Astrocyte of the spinal cord (primary cell): ENCODE data around the gene ADAMTS2.

Experiments used
- DNase-seq: peaks from one replicate; pipeline ENCODE4 v3.0.0; 2011; ENCODE audit warnings: low read depth, low spot score
- H3K4me3 ChIP-seq: 2 replicates; pipeline ENCODE4 v1.5.1; 2011; ENCODE audit warnings: low read depth, mild to moderate bottlenecking, low read length, moderate library complexity
- CTCF ChIP-seq: IDR thresholded peaks from 2 replicates; pipeline ENCODE4 v1.5.1; 2012; ENCODE audit warnings: low read depth, mild to moderate bottlenecking, low read length, inconsistent platforms
- in situ Hi-C: cut with HindIII; loops from 2 replicates; pipeline ENCODE4 v1.10.0; 2017; ENCODE audit warnings: low sequenced_read_pairs

The ADAMTS2 gene

GRCh38 chr5:179367491-179367890 lies 22.2 kb upstream of the ADAMTS2 start:
- H3K4me3 ChIP-seq, result no peak overlapping the region
- TF ChIP-seq CTCF, result no peak
- in situ Hi-C loops, result no loop called here
- no peak for DNase-seq

- DNase-seq, result no peak
- TF ChIP-seq CTCF, result no peak
- in situ Hi-C loops, result no loop called here
- H3K4me3 ChIP-seq, result no peak overlapping the region
Measured at GRCh38 chr5:179362355-179362754, 17.1 kb upstream of the ADAMTS2 start.

- no peak for DNase-seq
- in situ Hi-C loops, result no loop called here
- no peak for TF ChIP-seq CTCF
- no peak overlapping the region for H3K4me3 ChIP-seq
Measured at GRCh38 chr5:179361037-179361603, 15.9 kb upstream of the ADAMTS2 start.

GRCh38 chr5:179357031-179357430 lies 11.8 kb upstream of the ADAMTS2 start:
- no peak overlapping the region for H3K4me3 ChIP-seq
- no peak for TF ChIP-seq CTCF
- DNase-seq, result no peak
- in situ Hi-C loops, result no loop called here

- no peak for TF ChIP-seq CTCF
- no peak overlapping the region for H3K4me3 ChIP-seq
- in situ Hi-C loops, result no loop called here
- DNase-seq, result no peak
Measured at GRCh38 chr5:179355976-179356974, 11.0 kb upstream of the ADAMTS2 start.

GRCh38 chr5:179354305-179354882 lies 9.1 kb upstream of the ADAMTS2 start:
- H3K4me3 ChIP-seq, result no peak overlapping the region
- DNase-seq, result no peak
- in situ Hi-C loops, result no loop called here
- TF ChIP-seq CTCF, result no peak
